HepG2 (cell line): Measurements from ENCODE around the gene RYK. TPM values are rescaled to one million over a fixed set of nuclear protein-coding genes. Genes with fewer than 3 reads are reported as not detected.

Experiments used
- FOXO1 ChIP-seq: sonication (generic); formaldehyde crosslinking; IDR thresholded peaks from 2 replicates; pipeline ENCODE4 v1.4.0; 2020; ENCODE audit warnings: missing genetic modification reagents
- KAT8 ChIP-seq: IDR thresholded peaks from 2 replicates; pipeline ENCODE4 v1.6.1; 2016; ENCODE audit warnings: missing genetic modification reagents, missing compliant biosample characterization
- KLF16 ChIP-seq, 2 experiments: sonication (generic) in 1 of 2; formaldehyde crosslinking in 1 of 2; IDR thresholded peaks; 2 replicates each; pipeline versions ENCODE4 v1.6.1 to v1.8.0; 2016 to 2023; ENCODE audit warnings: missing genetic modification reagents in 2 of 2, missing compliant biosample characterization in 1 of 2
- MED1 ChIP-seq: sonication (generic); formaldehyde crosslinking; IDR thresholded peaks from 2 replicates; pipeline ENCODE4 v1.4.0; 2020; ENCODE audit warnings: missing genetic modification reagents
- MLLT10 ChIP-seq: sonication (generic); formaldehyde crosslinking; IDR thresholded peaks from 2 replicates; pipeline ENCODE4 v1.4.0; 2020; ENCODE audit warnings: missing genetic modification reagents
- NCOA5 ChIP-seq: sonication (generic); formaldehyde crosslinking; IDR thresholded peaks from 2 replicates; pipeline ENCODE4 v1.4.0; 2020; ENCODE audit warnings: missing genetic modification reagents
- NRL ChIP-seq: sonication (generic); formaldehyde crosslinking; IDR thresholded peaks from 2 replicates; pipeline ENCODE4 v1.5.0; 2020; ENCODE audit warnings: missing genetic modification reagents, mild to moderate bottlenecking, moderate library complexity, borderline replicate concordance
- POLR2A ChIP-seq, 2 experiments: IDR thresholded peaks; 2 replicates each; pipeline ENCODE4 v1.6.1; 2011; ENCODE audit warnings: low read depth in 2 of 2, low read length in 2 of 2, mild to moderate bottlenecking in 1 of 2, moderate library complexity in 1 of 2; ENCODE audit not compliant: insufficient read depth in 1 of 2
- SKI ChIP-seq: fragments of 450-650 bp; IDR thresholded peaks from one replicate; pipeline ENCODE4 v1.6.1; 2018; ENCODE audit warnings: mild to moderate bottlenecking; ENCODE audit not compliant: partially characterized antibody
- SOX13 ChIP-seq, 3 experiments: fragments of 450-650 bp in 1 of 3; sonication (generic) in 1 of 3; formaldehyde crosslinking in 1 of 3; IDR thresholded peaks in 2 of 3; conservative IDR thresholded peaks in 1 of 3; 2 replicates each; pipeline versions ENCODE4 v1.5.0 to v1.6.1; 2016 to 2020; ENCODE audit warnings: antibody characterized with exemption in 1 of 3, mild to moderate bottlenecking in 1 of 3, missing compliant biosample characterization in 1 of 3, missing genetic modification reagents in 1 of 3, moderate library complexity in 1 of 3
- ZBTB25 ChIP-seq: IDR thresholded peaks from 2 replicates; pipeline ENCODE4 v1.6.1; 2018; ENCODE audit warnings: missing genetic modification reagents
- ZFP90 ChIP-seq: sonication (generic); formaldehyde crosslinking; IDR thresholded peaks from 2 replicates; pipeline ENCODE4 v1.8.0; 2022; ENCODE audit warnings: missing genetic modification reagents, mild to moderate bottlenecking, inconsistent platforms, borderline replicate concordance
- ZNF12 ChIP-seq: sonication (generic); formaldehyde crosslinking; IDR thresholded peaks from 2 replicates; pipeline ENCODE4 v1.5.0; 2020; ENCODE audit warnings: missing genetic modification reagents
- ZNF256 ChIP-seq: sonication (generic); formaldehyde crosslinking; conservative IDR thresholded peaks from 2 replicates; pipeline ENCODE4 v1.4.0; 2020; ENCODE audit warnings: missing genetic modification reagents
- ZNF260 ChIP-seq: sonication (generic); formaldehyde crosslinking; IDR thresholded peaks from 2 replicates; pipeline ENCODE4 v1.4.0; 2020; ENCODE audit warnings: missing genetic modification reagents, low read depth, mild to moderate bottlenecking, borderline replicate concordance
- ZNF484 ChIP-seq: sonication (generic); formaldehyde crosslinking; IDR thresholded peaks from 2 replicates; pipeline ENCODE4 v1.5.1; 2020; ENCODE audit warnings: mild to moderate bottlenecking, low read depth, missing genetic modification reagents, borderline replicate concordance
- ZNF496 ChIP-seq: sonication (generic); formaldehyde crosslinking; IDR thresholded peaks from 2 replicates; pipeline ENCODE4 v1.8.1; 2023; ENCODE audit warnings: mild to moderate bottlenecking, moderate library complexity, missing genetic modification reagents; ENCODE audit not compliant: insufficient replicate concordance
- ZSCAN9 ChIP-seq: IDR thresholded peaks from 2 replicates; pipeline ENCODE4 v1.6.1; 2016; ENCODE audit warnings: borderline replicate concordance
- polyA plus RNA-seq, 8 experiments: library from polyadenylated mRNA; depleted of rRNA in 3 of 8; stranded (reverse) in 7 of 8; unstranded in 1 of 8; fragments of >200 nt; fragmentation: Illumina TruSeq in 4 of 8; extraction: Trizol in 4 of 8; gene quantifications; 2 replicates each; pipeline versions ENCODE4 v1.2.1 to v1.2.3, GENCODE V29; 2011 to 2016; ENCODE audit warnings: low read depth in 4 of 8, missing spikeins in 1 of 8, mixed read lengths in 1 of 8; ENCODE audit not compliant: insufficient read depth in 1 of 8
- total RNA-seq, 5 experiments: library from RNA; depleted of rRNA; stranded (reverse); fragments of >200 nt; fragmentation: Illumina TruSeq; extraction: Trizol; gene quantifications; 2 replicates each; pipeline ENCODE4 v1.2.3, GENCODE V29; 2016; ENCODE audit warnings: low read depth in 1 of 5
- TF ChIP-seq, protein P1 (sequence below): sonication (generic); formaldehyde crosslinking; IDR thresholded peaks from 2 replicates; pipeline ENCODE4 v1.5.1; 2020; ENCODE audit warnings: missing genetic modification reagents, mild to moderate bottlenecking, borderline replicate concordance
- TF ChIP-seq, protein P2 (sequence below): fragments of 450-650 bp; IDR thresholded peaks from 2 replicates; pipeline ENCODE4 v1.6.1; 2017; ENCODE audit warnings: mild to moderate bottlenecking
- TF ChIP-seq, protein P3 (sequence below): sonication (generic); formaldehyde crosslinking; IDR thresholded peaks from 2 replicates; pipeline ENCODE4 v1.4.0; 2020; ENCODE audit warnings: missing genetic modification reagents
- TF ChIP-seq, protein P4 (sequence below): sonication (generic); formaldehyde crosslinking; IDR thresholded peaks from 2 replicates; pipeline ENCODE4 v1.8.1; 2023; ENCODE audit warnings: mild to moderate bottlenecking, missing genetic modification reagents

Gene RYK
- total and polyA plus RNA-seq, 2 of the 13 experiments (the other 11 are each of a cell fraction or from before 2014, with no cell fraction given): 35.0 to 66.2 TPM

DNA sequence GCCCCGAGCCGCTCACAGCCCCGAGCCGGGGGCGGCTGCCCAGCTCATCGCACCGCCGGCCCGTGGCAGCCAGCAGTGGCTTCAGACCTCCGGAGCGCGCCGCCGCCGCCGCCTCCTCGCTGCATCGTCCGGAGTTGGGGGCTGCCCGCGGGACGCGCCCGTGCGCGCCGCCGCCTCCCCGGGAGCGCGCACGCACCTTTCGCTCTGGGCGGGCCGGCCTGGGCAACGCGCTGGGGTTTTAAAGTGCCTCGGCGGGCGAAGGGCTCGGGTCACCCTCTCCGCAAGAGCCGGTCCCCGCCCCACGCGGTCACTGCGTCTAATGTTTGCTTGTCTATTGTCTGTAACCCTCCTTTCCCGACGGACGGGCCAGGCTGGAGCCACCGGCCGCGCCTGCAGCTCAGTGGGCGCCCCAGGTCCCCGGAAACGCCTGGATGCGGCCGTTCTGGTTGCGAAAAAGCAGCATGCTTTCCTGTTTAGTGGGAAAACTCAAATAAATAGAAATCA is at the start of gene RYK (continued):
- TF ChIP-seq, protein P1, sequence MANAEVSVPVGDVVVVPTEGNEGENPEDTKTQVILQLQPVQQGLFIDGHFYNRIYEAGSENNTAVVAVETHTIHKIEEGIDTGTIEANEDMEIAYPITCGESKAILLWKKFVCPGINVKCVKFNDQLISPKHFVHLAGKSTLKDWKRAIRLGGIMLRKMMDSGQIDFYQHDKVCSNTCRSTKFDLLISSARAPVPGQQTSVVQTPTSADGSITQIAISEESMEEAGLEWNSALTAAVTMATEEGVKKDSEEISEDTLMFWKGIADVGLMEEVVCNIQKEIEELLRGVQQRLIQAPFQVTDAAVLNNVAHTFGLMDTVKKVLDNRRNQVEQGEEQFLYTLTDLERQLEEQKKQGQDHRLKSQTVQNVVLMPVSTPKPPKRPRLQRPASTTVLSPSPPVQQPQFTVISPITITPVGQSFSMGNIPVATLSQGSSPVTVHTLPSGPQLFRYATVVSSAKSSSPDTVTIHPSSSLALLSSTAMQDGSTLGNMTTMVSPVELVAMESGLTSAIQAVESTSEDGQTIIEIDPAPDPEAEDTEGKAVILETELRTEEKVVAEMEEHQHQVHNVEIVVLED: peak; percentile 90
- no peak for TF ChIP-seq NRL
- peak; percentile 63; the same call in 1 of the 2 replicates for TF ChIP-seq MED1
- no peak for TF ChIP-seq MLLT10
- peak; percentile 16 for TF ChIP-seq SKI
- 0 out of 2 replicates have a peak, but pooled peaks have one; percentile 20 for TF ChIP-seq ZNF256 (CRISPR knock-in tag)
- 0 out of 2 replicates have a peak, but pooled peaks have one; percentile 17 for TF ChIP-seq FOXO1 (CRISPR knock-in tag)
- no peak for TF ChIP-seq SOX13 (IDR thresholded peaks at IDR 0.05)
- peak in 1 of 2 experiments; percentile 71; a peak in 2 of 4 replicates for TF ChIP-seq SOX13 (CRISPR knock-in tag; conservative IDR thresholded peaks at IDR 0.05 in 1 of 2, IDR thresholded peaks at IDR 0.05 in 1 of 2)
- TF ChIP-seq ZNF12 (CRISPR knock-in tag): peak; percentile 23; the same call in 1 of the 2 replicates
- TF ChIP-seq, protein P2, sequence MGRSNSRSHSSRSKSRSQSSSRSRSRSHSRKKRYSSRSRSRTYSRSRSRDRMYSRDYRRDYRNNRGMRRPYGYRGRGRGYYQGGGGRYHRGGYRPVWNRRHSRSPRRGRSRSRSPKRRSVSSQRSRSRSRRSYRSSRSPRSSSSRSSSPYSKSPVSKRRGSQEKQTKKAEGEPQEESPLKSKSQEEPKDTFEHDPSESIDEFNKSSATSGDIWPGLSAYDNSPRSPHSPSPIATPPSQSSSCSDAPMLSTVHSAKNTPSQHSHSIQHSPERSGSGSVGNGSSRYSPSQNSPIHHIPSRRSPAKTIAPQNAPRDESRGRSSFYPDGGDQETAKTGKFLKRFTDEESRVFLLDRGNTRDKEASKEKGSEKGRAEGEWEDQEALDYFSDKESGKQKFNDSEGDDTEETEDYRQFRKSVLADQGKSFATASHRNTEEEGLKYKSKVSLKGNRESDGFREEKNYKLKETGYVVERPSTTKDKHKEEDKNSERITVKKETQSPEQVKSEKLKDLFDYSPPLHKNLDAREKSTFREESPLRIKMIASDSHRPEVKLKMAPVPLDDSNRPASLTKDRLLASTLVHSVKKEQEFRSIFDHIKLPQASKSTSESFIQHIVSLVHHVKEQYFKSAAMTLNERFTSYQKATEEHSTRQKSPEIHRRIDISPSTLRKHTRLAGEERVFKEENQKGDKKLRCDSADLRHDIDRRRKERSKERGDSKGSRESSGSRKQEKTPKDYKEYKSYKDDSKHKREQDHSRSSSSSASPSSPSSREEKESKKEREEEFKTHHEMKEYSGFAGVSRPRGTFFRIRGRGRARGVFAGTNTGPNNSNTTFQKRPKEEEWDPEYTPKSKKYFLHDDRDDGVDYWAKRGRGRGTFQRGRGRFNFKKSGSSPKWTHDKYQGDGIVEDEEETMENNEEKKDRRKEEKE: no peak
- TF ChIP-seq, protein P3, sequence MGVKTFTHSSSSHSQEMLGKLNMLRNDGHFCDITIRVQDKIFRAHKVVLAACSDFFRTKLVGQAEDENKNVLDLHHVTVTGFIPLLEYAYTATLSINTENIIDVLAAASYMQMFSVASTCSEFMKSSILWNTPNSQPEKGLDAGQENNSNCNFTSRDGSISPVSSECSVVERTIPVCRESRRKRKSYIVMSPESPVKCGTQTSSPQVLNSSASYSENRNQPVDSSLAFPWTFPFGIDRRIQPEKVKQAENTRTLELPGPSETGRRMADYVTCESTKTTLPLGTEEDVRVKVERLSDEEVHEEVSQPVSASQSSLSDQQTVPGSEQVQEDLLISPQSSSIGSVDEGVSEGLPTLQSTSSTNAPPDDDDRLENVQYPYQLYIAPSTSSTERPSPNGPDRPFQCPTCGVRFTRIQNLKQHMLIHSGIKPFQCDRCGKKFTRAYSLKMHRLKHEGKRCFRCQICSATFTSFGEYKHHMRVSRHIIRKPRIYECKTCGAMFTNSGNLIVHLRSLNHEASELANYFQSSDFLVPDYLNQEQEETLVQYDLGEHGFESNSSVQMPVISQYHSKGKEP (CRISPR knock-in tag): no peak
- TF ChIP-seq ZSCAN9 (CRISPR knock-in tag): 0 out of 2 replicates have a peak, but pooled peaks have one; percentile 64
- TF ChIP-seq KLF16 (CRISPR knock-in tag; IDR thresholded peaks at IDR 0.05): peak in 1 of 2 experiments; percentile 57; a peak in 1 of 4 replicates
- TF ChIP-seq POLR2A (IDR thresholded peaks at IDR 0.05; ENCODE audit: insufficient read depth in 1 of 2, low read depth in 2 of 2, low read length in 2 of 2): peak; percentile 56 to 83; a peak in 3 of 4 replicates
- TF ChIP-seq ZBTB25 (CRISPR knock-in tag): no peak
- no peak for TF ChIP-seq ZNF496 (CRISPR knock-in tag)
- peak; percentile 29; the same call in 1 of the 2 replicates for TF ChIP-seq ZFP90
- no peak for TF ChIP-seq NCOA5 (CRISPR knock-in tag)
- TF ChIP-seq, protein P4, sequence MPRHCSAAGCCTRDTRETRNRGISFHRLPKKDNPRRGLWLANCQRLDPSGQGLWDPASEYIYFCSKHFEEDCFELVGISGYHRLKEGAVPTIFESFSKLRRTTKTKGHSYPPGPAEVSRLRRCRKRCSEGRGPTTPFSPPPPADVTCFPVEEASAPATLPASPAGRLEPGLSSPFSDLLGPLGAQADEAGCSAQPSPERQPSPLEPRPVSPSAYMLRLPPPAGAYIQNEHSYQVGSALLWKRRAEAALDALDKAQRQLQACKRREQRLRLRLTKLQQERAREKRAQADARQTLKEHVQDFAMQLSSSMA (CRISPR knock-in tag): no peak
- no peak for TF ChIP-seq ZNF260 (CRISPR knock-in tag)
- TF ChIP-seq ZNF484 (CRISPR knock-in tag): no peak
- peak; percentile 61; the same call in 1 of the 2 replicates for TF ChIP-seq KAT8 (CRISPR knock-in tag)
